Breast epithelium (tissue), 3 donors: ENCODE measurements around the gene CCDC116.
"Not testable (repeated sequence)": the region's sequence is repeated elsewhere in the genome, so short reads cannot be mapped to it uniquely, and the experiment has no call there.

ENCODE experiments used
- POLR2A ChIP-seq: fragments of 450-650 bp; IDR thresholded peaks from one replicate; pipeline ENCODE4 v1.6.1; 2016; ENCODE audit warnings: antibody characterized with exemption, mild to moderate bottlenecking, moderate library complexity
- POLR2AphosphoS5 ChIP-seq, 3 donors: sonication (generic); formaldehyde crosslinking; IDR thresholded peaks; one replicate each; pipeline ENCODE4 v1.6.1; 2017; ENCODE audit warnings: antibody characterized with exemption in 3 of 3
- TF ChIP-seq, protein P1 (sequence below), 3 donors: fragments of 450-650 bp; IDR thresholded peaks; one replicate each; pipeline ENCODE4 v1.5.1; 2016 to 2017; ENCODE audit warnings: antibody characterized with exemption in 3 of 3, mild to moderate bottlenecking in 3 of 3, moderate library complexity in 3 of 3

DNA sequence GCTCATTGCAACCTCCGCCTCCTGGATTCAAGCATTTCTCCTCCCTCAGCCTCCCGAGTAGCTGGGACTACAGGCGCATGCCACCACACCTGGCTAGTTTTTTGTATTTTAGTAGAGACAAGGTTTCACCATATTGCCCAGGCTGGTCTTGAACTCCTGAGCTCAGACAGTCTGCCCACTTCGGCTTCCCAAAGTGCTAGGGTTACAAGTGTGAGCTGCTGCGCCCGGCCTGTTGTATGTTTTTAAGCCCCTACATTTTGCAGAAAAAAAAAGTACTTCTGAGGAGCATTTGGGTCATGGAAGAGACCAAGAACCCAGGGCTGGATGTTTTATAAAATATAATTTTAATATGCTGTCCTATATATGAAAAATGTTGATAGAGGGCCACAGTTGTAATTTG is 15.2 kb upstream of the CCDC116 start:
- TF ChIP-seq POLR2A; POLR2AphosphoS5 (IDR thresholded peaks at IDR 0.05): not testable (repeated sequence)
- TF ChIP-seq, protein P1, sequence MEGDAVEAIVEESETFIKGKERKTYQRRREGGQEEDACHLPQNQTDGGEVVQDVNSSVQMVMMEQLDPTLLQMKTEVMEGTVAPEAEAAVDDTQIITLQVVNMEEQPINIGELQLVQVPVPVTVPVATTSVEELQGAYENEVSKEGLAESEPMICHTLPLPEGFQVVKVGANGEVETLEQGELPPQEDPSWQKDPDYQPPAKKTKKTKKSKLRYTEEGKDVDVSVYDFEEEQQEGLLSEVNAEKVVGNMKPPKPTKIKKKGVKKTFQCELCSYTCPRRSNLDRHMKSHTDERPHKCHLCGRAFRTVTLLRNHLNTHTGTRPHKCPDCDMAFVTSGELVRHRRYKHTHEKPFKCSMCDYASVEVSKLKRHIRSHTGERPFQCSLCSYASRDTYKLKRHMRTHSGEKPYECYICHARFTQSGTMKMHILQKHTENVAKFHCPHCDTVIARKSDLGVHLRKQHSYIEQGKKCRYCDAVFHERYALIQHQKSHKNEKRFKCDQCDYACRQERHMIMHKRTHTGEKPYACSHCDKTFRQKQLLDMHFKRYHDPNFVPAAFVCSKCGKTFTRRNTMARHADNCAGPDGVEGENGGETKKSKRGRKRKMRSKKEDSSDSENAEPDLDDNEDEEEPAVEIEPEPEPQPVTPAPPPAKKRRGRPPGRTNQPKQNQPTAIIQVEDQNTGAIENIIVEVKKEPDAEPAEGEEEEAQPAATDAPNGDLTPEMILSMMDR (IDR thresholded peaks at IDR 0.05): not testable (repeated sequence)
